ENCODE measurements around the gene ECD. TPM values are rescaled to one million over a fixed set of nuclear protein-coding genes. Genes with fewer than 3 reads are reported as not detected.

The ECD gene
- total RNA-seq (2022; extraction: Qiagen RNA extraction; ENCODE audit: low read depth): 24.5 to 30.7 TPM (median 28.1 TPM) in 5 replicates

DNA sequence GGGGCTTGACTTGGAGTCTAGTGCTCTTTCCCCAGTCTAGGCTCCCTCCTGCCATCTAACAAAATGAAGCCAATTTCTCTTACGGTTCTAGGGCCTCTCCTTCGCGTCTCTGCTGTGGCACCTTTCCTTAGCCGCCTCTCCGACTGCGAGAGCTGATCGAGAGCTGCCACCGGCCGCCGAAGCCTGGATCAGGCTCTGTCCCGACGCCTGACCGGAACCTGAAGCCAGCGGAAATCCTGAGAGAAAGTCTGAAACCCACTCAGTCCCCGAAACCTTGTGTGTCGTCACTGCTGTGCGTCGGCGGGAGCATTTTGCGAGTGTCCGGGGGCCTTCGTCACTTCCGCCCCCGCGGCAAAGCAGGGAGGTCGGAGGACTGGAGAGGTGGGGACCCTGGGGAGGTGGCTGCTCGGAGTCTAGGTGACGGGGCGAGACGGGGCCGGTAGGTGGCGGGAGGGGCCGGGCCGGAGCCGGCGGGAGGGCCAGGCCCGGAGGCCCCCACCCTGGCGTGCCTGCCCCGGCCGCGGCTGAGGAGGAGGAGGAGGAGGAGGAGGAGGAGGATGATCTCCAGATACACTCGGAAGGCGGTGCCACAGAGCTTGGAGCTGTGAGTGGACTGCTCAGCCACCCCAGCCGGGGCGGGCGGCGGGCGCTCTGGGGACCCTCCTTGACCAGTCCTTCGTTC lies at the start of gene ECD, which contains the start of gene FAM149B1:
Gene ECD, minus strand, starts transcription at position 226 of the 682 bp plus-strand sequence. CDS start 4,071 bp downstream, outside the sequence.
Gene FAM149B1, plus strand, starts transcription at position 337 of the 682 bp plus-strand sequence. Its CDS starts 221 bp downstream, at position 558.

DNA sequence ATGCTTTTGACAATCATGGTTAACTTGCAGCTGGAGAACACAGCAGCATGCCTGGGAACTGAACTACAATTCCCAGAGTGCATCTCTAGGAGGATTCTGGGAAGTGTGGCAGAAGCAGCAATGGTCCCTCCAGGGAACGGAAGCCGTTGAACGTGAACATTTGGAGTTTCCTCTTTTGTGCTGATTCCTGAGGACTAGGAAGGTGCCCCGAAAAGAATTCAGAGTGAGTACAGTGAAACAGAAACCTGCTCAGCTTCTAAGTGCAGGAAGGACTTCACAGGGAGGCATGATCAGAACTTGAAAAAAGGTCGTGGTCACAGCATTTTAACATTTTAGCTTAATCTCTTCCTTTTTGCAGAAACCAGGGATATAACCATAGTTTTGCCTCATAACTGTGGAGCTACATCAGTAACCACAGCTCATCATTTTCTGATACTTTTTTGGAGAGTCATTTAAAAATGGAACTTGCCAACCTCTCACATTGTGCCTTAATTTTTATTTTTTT lies 57.4 kb downstream of the ECD start, which contains the start of gene NUDT13:
Gene NUDT13, plus strand, starts transcription at position 111 of the 505 bp plus-strand sequence. CDS start 3,911 bp downstream, outside the sequence.

DNA sequence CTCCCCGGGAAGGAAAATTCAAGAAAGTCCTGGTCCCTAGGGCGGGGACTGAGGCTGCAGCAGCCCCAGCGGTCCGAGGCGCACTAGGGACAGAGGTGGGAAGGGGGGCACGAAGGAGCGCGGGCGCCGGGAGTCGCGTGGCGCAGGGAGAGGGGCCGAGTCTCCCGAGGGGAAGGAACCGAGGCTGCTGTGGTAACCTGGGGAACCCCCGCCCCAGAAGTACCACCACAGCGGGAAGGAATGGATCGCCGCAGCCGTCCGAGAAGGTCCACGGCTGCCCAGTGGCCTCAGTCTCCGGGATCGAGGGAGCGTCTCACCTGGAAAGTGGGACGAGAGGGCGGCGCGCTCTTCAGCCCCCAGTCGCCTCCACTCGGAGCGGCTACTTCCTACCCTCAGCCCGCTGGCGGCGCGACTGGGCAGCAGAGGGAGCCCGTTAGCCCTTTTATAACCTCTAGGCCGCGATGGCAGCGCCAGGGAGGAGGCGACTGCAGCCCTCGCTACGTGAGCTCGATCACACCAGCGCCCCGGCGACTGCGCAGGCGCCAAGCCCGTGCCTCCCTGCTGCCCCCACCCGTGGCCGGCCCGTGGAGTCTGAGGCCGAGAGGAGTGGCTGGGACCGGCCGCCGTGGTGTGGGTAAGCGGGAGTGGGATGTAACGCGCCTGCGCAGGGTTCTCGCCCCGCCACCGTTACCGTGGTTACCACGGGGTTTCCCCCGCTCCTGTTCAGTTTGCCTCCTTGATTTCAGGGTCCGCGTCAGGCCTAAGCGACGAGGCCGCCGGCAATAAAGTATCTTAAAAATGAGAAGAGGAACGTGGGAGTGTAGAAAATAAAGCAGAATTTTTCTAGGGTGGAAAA lies 71.1 kb downstream of the ECD start, which contains the start of gene P4HA1:
Gene P4HA1, minus strand, starts transcription at position 418 of the 856 bp plus-strand sequence. CDS start 21,983 bp downstream, outside the sequence.

Other genes with a start within 250 kb of the ECD start
- not detected in 5 replicates for gene PLA2G12B, start 213.2 kb downstream of the ECD start, total RNA-seq (2022; extraction: Qiagen RNA extraction; ENCODE audit: low read depth)
- 19.3 to 27.5 TPM (median 23.3 TPM) in 5 replicates for gene P4HA1, start 71.1 kb downstream of the ECD start, total RNA-seq (2022; extraction: Qiagen RNA extraction; ENCODE audit: low read depth)
- gene NUDT13, start 57.6 kb downstream of the ECD start, total RNA-seq (2022; extraction: Qiagen RNA extraction; ENCODE audit: low read depth): 2.0 to 3.3 TPM (median 3.0 TPM) in 5 replicates
- 6.6 to 9.4 TPM (median 7.3 TPM) in 5 replicates for gene FAM149B1, start 111 bp upstream of the ECD start, total RNA-seq (2022; extraction: Qiagen RNA extraction; ENCODE audit: low read depth)
- 50.8 to 52.4 TPM (median 52.1 TPM) in 5 replicates for gene DNAJC9, start 79.2 kb upstream of the ECD start, total RNA-seq (2022; extraction: Qiagen RNA extraction; ENCODE audit: low read depth)
- gene MRPS16, start 84.6 kb upstream of the ECD start, total RNA-seq (2022; extraction: Qiagen RNA extraction; ENCODE audit: low read depth): 141 to 192 TPM (median 175 TPM) in 5 replicates
- gene CFAP70, start 190.9 kb upstream of the ECD start, total RNA-seq (2022; extraction: Qiagen RNA extraction; ENCODE audit: low read depth): 0.12 to 0.37 TPM (median 0.19 TPM) in 5 replicates
- gene ANXA7, start 246.1 kb upstream of the ECD start, total RNA-seq (2022; extraction: Qiagen RNA extraction; ENCODE audit: low read depth): 112 to 124 TPM (median 118 TPM) in 5 replicates